Measurements from ENCODE around the gene MB21D2. TPM values are rescaled to one million over a fixed set of nuclear protein-coding genes. Genes with fewer than 3 reads are reported as not detected.
A peak's percentile ranks its signal among the peaks of the same experiment; 100 is the strongest.

MB21D2 gene
- total RNA-seq, 1 donor from 2014 or later, result 42.5 TPM

GRCh38 chr3:192816351-192816750, 101.3 kb downstream of the MB21D2 start:
- Mint-ChIP-seq H3K4me1 (ENCODE audit: low read depth, unreplicated experiment) (peaks cover 61% of the 10 kb centered on the region), H3K9me3 (ENCODE audit: unreplicated experiment) (peaks cover 7% of the 10 kb centered on the region), H3K27ac (ENCODE audit: unreplicated experiment) (no peak overlapping the region), H3K36me3 (ENCODE audit: unreplicated experiment) (no peaks in the 10 kb centered on the region), H3K4me3 (ENCODE audit: unreplicated experiment) (no peak overlapping the region), H3K27me3 (ENCODE audit: unreplicated experiment) (peaks cover 1% of the 10 kb centered on the region)
- no peak for DNase-seq
- peak; percentile 90 for TF ChIP-seq CTCF (IDR thresholded peaks at IDR 0.05; ENCODE audit: partially characterized antibody, unreplicated experiment)

GRCh38 chr3:192812743-192813383, 104.8 kb downstream of the MB21D2 start:
- peak; percentile 40 for TF ChIP-seq CTCF (IDR thresholded peaks at IDR 0.05; ENCODE audit: partially characterized antibody, unreplicated experiment)
- DNase-seq, result no peak
- H3K4me3 Mint-ChIP-seq (ENCODE audit: unreplicated experiment), result no peak overlapping the region
- H3K27ac Mint-ChIP-seq (ENCODE audit: unreplicated experiment), result peak overlapping the region; percentile 67
- peaks cover 4% of the 10 kb centered on the region for H3K9me3 Mint-ChIP-seq (ENCODE audit: unreplicated experiment)
- H3K27me3 Mint-ChIP-seq (ENCODE audit: unreplicated experiment), result no peaks in the 10 kb centered on the region
- no peaks in the 10 kb centered on the region for H3K36me3 Mint-ChIP-seq (ENCODE audit: unreplicated experiment)
- H3K4me1 Mint-ChIP-seq (ENCODE audit: low read depth, unreplicated experiment), result peaks cover 38% of the 10 kb centered on the region

GRCh38 chr3:192805711-192806110, 111.9 kb downstream of the MB21D2 start:
- peaks cover 2% of the 10 kb centered on the region for H3K27me3 Mint-ChIP-seq (ENCODE audit: unreplicated experiment)
- H3K36me3 Mint-ChIP-seq (ENCODE audit: unreplicated experiment), result no peaks in the 10 kb centered on the region
- H3K9me3 Mint-ChIP-seq (ENCODE audit: unreplicated experiment), result peaks cover 10% of the 10 kb centered on the region
- no peak for DNase-seq
- no peak for TF ChIP-seq CTCF (IDR thresholded peaks at IDR 0.05; ENCODE audit: partially characterized antibody, unreplicated experiment)
- peak overlapping the region; percentile 79 for H3K27ac Mint-ChIP-seq (ENCODE audit: unreplicated experiment)
- no peak overlapping the region for H3K4me3 Mint-ChIP-seq (ENCODE audit: unreplicated experiment)
- peaks cover 53% of the 10 kb centered on the region for H3K4me1 Mint-ChIP-seq (ENCODE audit: low read depth, unreplicated experiment)

GRCh38 chr3:192804502-192804901, 113.2 kb downstream of the MB21D2 start:
- Mint-ChIP-seq H3K9me3 (ENCODE audit: unreplicated experiment) (peaks cover 10% of the 10 kb centered on the region), H3K4me1 (ENCODE audit: low read depth, unreplicated experiment) (peaks cover 54% of the 10 kb centered on the region), H3K4me3 (ENCODE audit: unreplicated experiment) (no peak overlapping the region), H3K27me3 (ENCODE audit: unreplicated experiment) (peaks cover 2% of the 10 kb centered on the region), H3K36me3 (ENCODE audit: unreplicated experiment) (no peaks in the 10 kb centered on the region), H3K27ac (ENCODE audit: unreplicated experiment) (peak overlapping the region; percentile 100)
- no peak for TF ChIP-seq CTCF (IDR thresholded peaks at IDR 0.05; ENCODE audit: partially characterized antibody, unreplicated experiment)
- DNase-seq, result no peak
